H1 (cell line): ENCODE measurements around the gene NHSL2. TPM values are rescaled to one million over a fixed set of nuclear protein-coding genes. Genes with fewer than 3 reads are reported as not detected.
A peak's percentile ranks its signal among the peaks of the same experiment; 100 is the strongest.

Source experiments
- CTCF ChIA-PET: fragments of 300-600 bp; sonication (Branson Sonifier 250); formaldehyde crosslinking; loops from one replicate; lab custom pipeline; 2021; ENCODE audit not compliant: partially characterized antibody; lab: Charles Lee
- POLR2A ChIA-PET: fragments of 300-600 bp; sonication (Branson Sonifier 250); formaldehyde crosslinking; loops from one replicate; lab custom pipeline; 2021; ENCODE audit warnings: inconsistent platforms; ENCODE audit not compliant: partially characterized antibody; lab: Charles Lee
- DNase-seq, 2 experiments: peaks; one replicate each; pipeline versions ENCODE4 v3.0.0 to v3.0.0-alpha.2; 2010 to 2022; ENCODE audit warnings: low spot score in 2 of 2, low read depth in 1 of 2, mixed read lengths in 1 of 2
- FAIRE-seq: peaks from 2 replicates; lab custom pipeline; 2011; peaks lifted over from hg19 to GRCh38; lab: Jason Lieb, UNC
- H2AFZ ChIP-seq: 2 replicates; pipeline ENCODE4 v1.8.1; 2012; ENCODE audit warnings: low read length, inconsistent platforms
- H2AK5ac ChIP-seq: 2 replicates; pipeline ENCODE4 v1.6.1; 2013; ENCODE audit warnings: low read depth, low read length
- H2BK120ac ChIP-seq: replicated peaks from 2 replicates; pipeline ENCODE3; 2013; ENCODE audit warnings: low read depth, low read length, inconsistent platforms
- H2BK12ac ChIP-seq: 2 replicates; pipeline ENCODE4 v1.6.1; 2013; ENCODE audit warnings: low read depth, low read length
- H2BK15ac ChIP-seq: 2 replicates; pipeline ENCODE4 v1.6.1; 2013; ENCODE audit warnings: low read length
- H2BK20ac ChIP-seq: 2 replicates; pipeline ENCODE4 v1.6.1; 2013; ENCODE audit warnings: low read length
- H2BK5ac ChIP-seq: 2 replicates; pipeline ENCODE4 v1.6.1; 2013; ENCODE audit warnings: low read depth, low read length
- H3K14ac ChIP-seq: 2 replicates; pipeline ENCODE4 v1.6.1; 2013; ENCODE audit warnings: inconsistent platforms; ENCODE audit not compliant: insufficient read length
- H3K18ac ChIP-seq: 2 replicates; pipeline ENCODE4 v1.6.1; 2013; ENCODE audit warnings: low read length; ENCODE audit errors: extremely low read depth
- H3K23ac ChIP-seq: 2 replicates; pipeline ENCODE4 v1.6.1; 2013; ENCODE audit warnings: inconsistent platforms; ENCODE audit not compliant: insufficient read length
- H3K23me2 ChIP-seq: 2 replicates; pipeline ENCODE4 v1.6.1; 2013; ENCODE audit warnings: low read depth, low read length
- H3K27ac ChIP-seq: 2 replicates; pipeline ENCODE4 v1.6.1; 2011; ENCODE audit warnings: low read depth, low read length, inconsistent platforms
- H3K27me3 ChIP-seq, 4 experiments: replicated peaks in 1 of 4; 1 replicate in 1 of 4; 2 replicates in 3 of 4; pipeline versions ENCODE4 v1.6.1 to v1.8.1; 2011 to 2013; ENCODE audit warnings: low read length in 3 of 4, mild to moderate bottlenecking in 3 of 4, inconsistent platforms in 2 of 4, mixed read lengths in 2 of 4, moderate library complexity in 1 of 4; ENCODE audit not compliant: control insufficient read depth in 3 of 4, insufficient read depth in 3 of 4; ENCODE audit errors: extremely low read depth in 1 of 4
- H3K36me3 ChIP-seq, 4 experiments: 2 replicates each; pipeline versions ENCODE4 v1.6.1 to v1.8.1; 2011 to 2013; ENCODE audit warnings: mild to moderate bottlenecking in 4 of 4, low read length in 3 of 4, moderate library complexity in 2 of 4, control low read depth in 1 of 4, inconsistent platforms in 1 of 4; ENCODE audit not compliant: insufficient read depth in 4 of 4, control insufficient read depth in 2 of 4
- H3K4ac ChIP-seq: replicated peaks from 2 replicates; pipeline ENCODE3; 2013; ENCODE audit warnings: low read length, low read depth, mixed read lengths, inconsistent platforms; ENCODE audit not compliant: insufficient read length
- H3K4me1 ChIP-seq, 4 experiments: replicated peaks in 1 of 4; 1 replicate in 1 of 4; 2 replicates in 3 of 4; pipeline versions ENCODE4 v1.6.1 to v1.8.1; 2011 to 2013; ENCODE audit warnings: low read length in 3 of 4, inconsistent platforms in 2 of 4, mixed read lengths in 1 of 4; ENCODE audit not compliant: insufficient read depth in 4 of 4, control insufficient read depth in 3 of 4
- H3K4me2 ChIP-seq, 2 experiments: 2 replicates each; pipeline versions ENCODE4 v1.6.1 to v1.8.1; 2011 to 2013; ENCODE audit warnings: low read depth in 2 of 2, low read length in 2 of 2, control low read depth in 1 of 2, inconsistent platforms in 1 of 2, mild to moderate bottlenecking in 1 of 2; ENCODE audit not compliant: insufficient read depth in 1 of 2
- H3K4me3 ChIP-seq, 4 experiments: fragments of 200-600, 300-600 bp in 1 of 4; sonication (generic), shearing (Covaris generic), sonication (Bioruptor Twin) in 1 of 4; 2 replicates each; pipeline versions ENCODE4 v1.5.1 to v1.8.1; 2011 to 2016; ENCODE audit warnings: low read length in 4 of 4, low read depth in 3 of 4, control low read depth in 2 of 4, inconsistent platforms in 2 of 4, mild to moderate bottlenecking in 2 of 4, mixed read lengths in 1 of 4, moderate library complexity in 1 of 4; ENCODE audit not compliant: insufficient read depth in 2 of 4; ENCODE audit errors: extremely low read depth in 1 of 4
- H3K56ac ChIP-seq: replicated peaks from 2 replicates; pipeline ENCODE3; 2013; ENCODE audit warnings: low read depth, mild to moderate bottlenecking, mixed read lengths, low read length, inconsistent platforms; ENCODE audit not compliant: insufficient read length
- H3K79me1 ChIP-seq: 2 replicates; pipeline ENCODE4 v1.6.1; 2013; ENCODE audit warnings: low read depth, low read length, control low read depth
- H3K79me2 ChIP-seq, 2 experiments: 2 replicates each; pipeline versions ENCODE4 v1.6.1 to v1.8.1; 2012 to 2013; ENCODE audit warnings: low read length in 2 of 2, mild to moderate bottlenecking in 2 of 2, inconsistent platforms in 1 of 2; ENCODE audit not compliant: insufficient read depth in 2 of 2, control insufficient read depth in 1 of 2
- H3K9ac ChIP-seq, 4 experiments: replicated peaks in 1 of 4; 1 replicate in 1 of 4; 2 replicates in 3 of 4; pipeline versions ENCODE4 v1.6.1 to v1.8.1; 2011 to 2013; ENCODE audit warnings: low read depth in 3 of 4, low read length in 3 of 4, control low read depth in 2 of 4, mild to moderate bottlenecking in 2 of 4, moderate library complexity in 2 of 4, inconsistent platforms in 1 of 4; ENCODE audit errors: extremely low read depth in 1 of 4
- H3K9me3 ChIP-seq, 2 experiments: 2 replicates each; pipeline versions ENCODE4 v1.6.1 to v1.8.1; 2012 to 2013; ENCODE audit warnings: mild to moderate bottlenecking in 2 of 2, moderate library complexity in 2 of 2, control low read depth in 1 of 2, inconsistent platforms in 1 of 2, low read depth in 1 of 2, low read length in 1 of 2, mixed read lengths in 1 of 2; ENCODE audit not compliant: insufficient read depth in 2 of 2
- H4K20me1 ChIP-seq, 2 experiments: replicated peaks in 1 of 2; 2 replicates each; pipeline versions ENCODE3 to v1.8.1; 2011 to 2013; ENCODE audit warnings: inconsistent platforms in 2 of 2, low read length in 2 of 2, mild to moderate bottlenecking in 1 of 2; ENCODE audit not compliant: insufficient read depth in 2 of 2, control insufficient read depth in 1 of 2
- H4K5ac ChIP-seq: 2 replicates; pipeline ENCODE4 v1.6.1; 2013; ENCODE audit warnings: low read length, low read depth, mixed read lengths, inconsistent platforms; ENCODE audit not compliant: insufficient read length
- H4K8ac ChIP-seq: 2 replicates; pipeline ENCODE4 v1.8.0; 2013; ENCODE audit warnings: mild to moderate bottlenecking, moderate library complexity, low read length, inconsistent platforms; ENCODE audit not compliant: insufficient read depth; ENCODE audit errors: extremely low read depth
- H4K91ac ChIP-seq: replicated peaks from 2 replicates; pipeline ENCODE3; 2013; ENCODE audit warnings: low read length, mixed read lengths, inconsistent platforms; ENCODE audit not compliant: insufficient read length
- BACH1 ChIP-seq: IDR thresholded peaks from 2 replicates; pipeline ENCODE4 v1.6.1; 2012; ENCODE audit warnings: low read length, improper control_type of control experiment
- CREB1 ChIP-seq: IDR thresholded peaks from 2 replicates; pipeline ENCODE4 v1.6.1; 2012; ENCODE audit warnings: inconsistent platforms
- EGR1 ChIP-seq: IDR thresholded peaks from 2 replicates; pipeline ENCODE4 v1.6.1; 2011; ENCODE audit warnings: low read depth, low read length, borderline replicate concordance
- EP300 ChIP-seq, 2 experiments: IDR thresholded peaks; 1 replicate in 1 of 2; 2 replicates in 1 of 2; pipeline ENCODE4 v1.6.1; 2011 to 2012; ENCODE audit warnings: low read depth in 2 of 2, low read length in 2 of 2, mild to moderate bottlenecking in 2 of 2, borderline replicate concordance in 1 of 2, inconsistent platforms in 1 of 2, moderate library complexity in 1 of 2
- GABPA ChIP-seq: IDR thresholded peaks from 2 replicates; pipeline ENCODE4 v1.6.1; 2011; ENCODE audit warnings: mild to moderate bottlenecking, low read length, moderate library complexity, borderline replicate concordance; ENCODE audit not compliant: insufficient read depth
- HDAC6 ChIP-seq: IDR thresholded peaks from one replicate; pipeline ENCODE4 v1.7.1; 2012; ENCODE audit warnings: low read depth, mild to moderate bottlenecking, inconsistent platforms, low read length, moderate library complexity
- KDM5A ChIP-seq: fragments of 200-600 bp; IDR thresholded peaks from 2 replicates; pipeline ENCODE4 v1.7.1; 2012; ENCODE audit warnings: mild to moderate bottlenecking, low read length, inconsistent platforms, mixed read lengths
- NRF1 ChIP-seq: IDR thresholded peaks from 2 replicates; pipeline ENCODE4 v1.6.1; 2011; ENCODE audit warnings: mild to moderate bottlenecking, low read depth, low read length, improper control_type of control experiment
- PHF8 ChIP-seq: fragments of 200-600 bp; sonication (generic); conservative IDR thresholded peaks from 2 replicates; pipeline ENCODE4 v1.7.1; 2012; ENCODE audit warnings: low read depth, mild to moderate bottlenecking, inconsistent platforms, low read length, moderate library complexity
- RXRA ChIP-seq: IDR thresholded peaks from 2 replicates; pipeline ENCODE4 v1.6.1; 2011; ENCODE audit warnings: low read depth, mild to moderate bottlenecking, low read length, moderate library complexity; ENCODE audit not compliant: insufficient read depth
- SRF ChIP-seq: IDR thresholded peaks from 2 replicates; pipeline ENCODE4 v1.6.1; 2011; ENCODE audit warnings: mild to moderate bottlenecking, low read depth, low read length, moderate library complexity
- TBP ChIP-seq: IDR thresholded peaks from 2 replicates; pipeline ENCODE4 v1.6.1; 2011; ENCODE audit warnings: low read depth, low read length, improper control_type of control experiment
- YY1 ChIP-seq: IDR thresholded peaks from 2 replicates; pipeline ENCODE4 v1.6.1; 2011; ENCODE audit warnings: low read depth, mild to moderate bottlenecking, low read length
- WGBS, 2 experiments: shearing (Covaris generic) in 1 of 2; methylation state at CpG; one replicate each; pipeline versions ENCODE4 v1.1.6 to v1.1.7; 2013 to 2015; ENCODE audit warnings: low lambda C conversion rate in 2 of 2, mixed read lengths in 2 of 2, inconsistent platforms in 1 of 2, low coverage in 1 of 2, missing lambda C conversion rate in 1 of 2; ENCODE audit not compliant: insufficient replicate concordance in 2 of 2, insufficient coverage in 1 of 2, insufficient read length in 1 of 2; ENCODE audit errors: extremely low coverage in 1 of 2, missing lambda C conversion rate in 1 of 2; 5-methylcytosine and 5-hydroxymethylcytosine counted together
- polyA plus RNA-seq, 7 experiments: library from polyadenylated mRNA; depleted of rRNA in 3 of 7; stranded (reverse) in 5 of 7; unstranded in 2 of 7; fragments of >200 nt in 5 of 7; fragments of 200-250 nt in 2 of 7; gene quantifications; 1 replicate in 5 of 7; 2 replicates in 1 of 7; 4 replicates in 1 of 7; pipeline versions ENCODE4 v1.2.1 to v1.2.3, GENCODE V29; 2011 to 2013; ENCODE audit warnings: missing spikeins in 2 of 7, mixed read lengths in 2 of 7
- total RNA-seq: library from RNA; stranded (reverse); fragmentation: NEBNext Ultra II Directional; extraction: Animal tissue kit (Norgen Biotek cat#: 25700); gene quantifications from 2 replicates; pipeline ENCODE4 v1.2.1, GENCODE V29; 2021

The NHSL2 gene
- total and polyA plus RNA-seq, 2 of the 8 experiments (the other 6 are each of a cell fraction or from before 2014, with no cell fraction given) = 3.7 to 7.2 TPM

- CTCF ChIA-PET = interaction anchor here (1.0 to 1.3 kb wide), 4 partner anchors 26 to 140 kb away, joined by 3 to 6 read pairs (median 4); partner anchors contain the start of gene RTL5
- 100% methylated on average over 2 of the region's 2 CpGs; no CpG with 5 or more reads in 1 of the 2 experiments for WGBS, 2 experiments
- Histone ChIP-seq H2BK12ac (0 out of 2 replicates have a peak overlapping the region, but pooled peaks have one; percentile 39), H3K4me2 (no peak overlapping the region), H3K23me2 (0 out of 2 replicates have a peak, but pooled peaks cover 2% of the 10 kb centered on the region), H3K4ac (no peak overlapping the region), H3K27ac (no peak overlapping the region), H2BK5ac (no peak overlapping the region), H4K91ac (no peak overlapping the region), H2BK15ac (no peak overlapping the region), H4K5ac (no peak overlapping the region), H3K36me3 (no peaks in the 10 kb centered on the region), H4K20me1 (no peaks in the 10 kb centered on the region), H3K79me2 (no peaks in the 10 kb centered on the region), H3K9me3 (no peaks in the 10 kb centered on the region), H4K8ac (no peak overlapping the region), H3K4me3 (no peak overlapping the region), H3K4me1 (peaks cover 0 to 10% (median 6%) of the 10 kb centered on the region in 4 experiments; a peak in 5 of 7 replicates), H2BK120ac (no peak overlapping the region), H3K9ac (no peak overlapping the region), H3K18ac (no peak overlapping the region; the same call in 1 of the 2 replicates), H3K27me3 (no peaks in the 10 kb centered on the region), H2AFZ (no peak overlapping the region), H3K79me1 (no peaks in the 10 kb centered on the region), H3K56ac (no peak overlapping the region), H2BK20ac (no peak overlapping the region), H3K23ac (no peak overlapping the region), H3K14ac (no peak overlapping the region), H2AK5ac (no peak overlapping the region)
- no peak for DNase-seq
- no peak for FAIRE-seq
- POLR2A ChIA-PET = no interaction called here
- TF ChIP-seq EGR1 (no peak), NRF1 (no peak), BACH1 (no peak), GABPA (no peak), PHF8 (no peak), HDAC6 (no peak), CREB1 (no peak), SRF (no peak), RXRA (no peak), KDM5A (no peak), TBP (no peak), YY1 (no peak), EP300 (IDR thresholded peaks at IDR 0.05; ENCODE audit: borderline replicate concordance in 1 of 2, low read depth in 2 of 2, low read length in 2 of 2) (no peak)
Observed at GRCh38 chrX:72102126-72102525, 191.5 kb downstream of the NHSL2 start.
